ENCODE data around the gene LMO7.

The LMO7 gene

DNA sequence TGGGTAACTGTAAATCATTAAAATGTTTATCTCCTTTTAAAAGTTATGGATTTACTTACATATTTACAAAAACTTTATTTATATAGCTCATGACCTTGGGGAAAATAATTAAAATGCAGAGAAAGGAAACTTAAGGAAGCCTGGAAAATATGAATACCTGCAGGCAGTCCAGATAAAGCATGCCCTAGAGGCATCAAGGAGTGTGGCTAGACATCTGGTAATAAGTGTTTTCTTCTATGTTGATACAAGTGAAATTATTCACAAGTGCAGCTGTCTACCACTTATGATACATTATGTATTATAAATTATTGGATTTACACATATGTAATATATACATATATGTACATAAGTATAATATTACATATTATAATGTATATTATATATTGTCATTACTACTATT is 207.9 kb downstream of the LMO7 start:
- DNase-seq (ENCODE audit: low spot score) = no peak

DNA sequence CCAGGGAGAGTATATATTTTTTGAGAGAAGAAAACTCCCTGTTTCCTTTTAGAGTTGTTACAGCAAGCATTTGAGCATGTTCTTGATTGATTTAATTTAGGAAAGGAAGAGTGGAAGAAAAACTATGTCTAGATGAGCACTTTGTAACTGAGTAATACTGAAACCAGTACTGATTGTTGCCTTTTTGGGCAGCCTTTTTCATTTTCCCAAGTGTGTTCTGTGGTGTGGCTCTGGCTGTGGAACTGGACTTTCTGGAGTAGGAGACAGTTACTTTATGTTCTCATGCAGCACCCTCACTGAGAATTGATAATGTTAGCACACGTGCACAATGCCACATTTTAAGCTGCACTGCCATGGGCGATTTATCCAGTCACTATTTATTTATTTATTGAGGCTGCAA is 211.5 kb downstream of the LMO7 start:
- no peak for DNase-seq (ENCODE audit: low spot score)

- no peak for DNase-seq (ENCODE audit: low spot score)
Measured at GRCh38 chr13:75850916-75851315, 214.8 kb downstream of the LMO7 start.

DNA sequence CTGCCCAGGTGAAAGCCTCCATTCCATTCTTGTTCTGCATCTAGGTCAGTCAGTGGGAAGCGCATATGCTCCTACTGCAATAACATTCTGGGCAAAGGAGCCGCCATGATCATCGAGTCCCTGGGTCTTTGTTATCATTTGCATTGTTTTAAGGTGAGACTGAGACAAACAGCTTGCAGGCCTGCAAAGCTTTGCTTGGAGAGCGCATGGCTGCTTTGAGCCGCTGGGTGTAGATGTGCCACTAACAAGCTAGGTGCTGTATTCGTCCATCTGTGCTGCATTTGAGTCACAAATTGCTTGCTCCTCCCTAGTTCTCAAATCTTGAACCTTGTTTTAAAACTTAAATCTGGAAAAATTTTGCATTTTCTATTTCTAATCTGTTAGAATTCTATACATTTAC is 219.1 kb downstream of the LMO7 start:
- peak; percentile 23 for DNase-seq (ENCODE audit: low spot score)

GRCh38 chr13:75855847-75856246 is 219.7 kb downstream of the LMO7 start:
- DNase-seq (ENCODE audit: low spot score) = no peak

DNA sequence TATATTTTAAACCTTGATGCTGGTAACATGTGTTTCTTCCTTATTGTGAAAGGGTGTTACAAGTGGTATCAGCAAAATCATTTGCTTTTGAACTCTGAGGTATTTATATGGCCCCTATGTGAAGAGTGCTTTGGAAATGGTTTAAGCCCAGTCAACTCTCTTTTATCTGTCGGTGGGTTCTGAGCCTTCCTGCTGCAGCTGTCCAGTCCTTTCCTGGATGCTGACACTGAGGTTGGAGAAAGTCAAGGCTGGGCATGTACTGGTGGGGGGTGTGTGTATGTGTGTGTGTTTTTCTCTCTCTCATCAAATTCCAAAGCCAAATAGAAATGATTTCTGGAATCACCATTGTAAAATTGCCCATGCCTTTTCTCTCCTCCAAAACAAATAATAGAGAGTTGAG is 221.2 kb downstream of the LMO7 start:
- no peak for DNase-seq (ENCODE audit: low spot score)

GRCh38 chr13:75860935-75861334 is 224.8 kb downstream of the LMO7 start:
- DNase-seq (ENCODE audit: low spot score) = no peak

DNA sequence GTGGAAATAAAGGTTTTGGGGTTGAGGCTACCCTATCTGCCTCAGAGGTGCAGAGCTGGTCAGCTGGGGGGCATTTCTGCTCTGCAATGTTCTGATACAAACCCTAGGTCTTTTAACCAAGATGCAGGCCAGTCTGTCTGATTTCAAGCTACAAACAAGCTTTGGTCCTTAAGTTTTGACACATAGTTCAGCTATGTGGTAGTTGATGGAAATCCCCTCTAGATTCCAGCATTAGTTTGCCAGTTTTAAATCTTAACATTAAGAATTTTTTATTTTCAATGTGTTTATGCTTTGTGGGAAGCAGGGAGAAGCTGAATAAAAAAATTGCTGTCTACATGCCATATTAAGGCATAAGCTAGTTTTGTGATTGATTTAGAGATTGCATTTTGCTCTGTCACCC is 225.7 kb downstream of the LMO7 start:
- no peak for DNase-seq (ENCODE audit: low spot score)

DNA sequence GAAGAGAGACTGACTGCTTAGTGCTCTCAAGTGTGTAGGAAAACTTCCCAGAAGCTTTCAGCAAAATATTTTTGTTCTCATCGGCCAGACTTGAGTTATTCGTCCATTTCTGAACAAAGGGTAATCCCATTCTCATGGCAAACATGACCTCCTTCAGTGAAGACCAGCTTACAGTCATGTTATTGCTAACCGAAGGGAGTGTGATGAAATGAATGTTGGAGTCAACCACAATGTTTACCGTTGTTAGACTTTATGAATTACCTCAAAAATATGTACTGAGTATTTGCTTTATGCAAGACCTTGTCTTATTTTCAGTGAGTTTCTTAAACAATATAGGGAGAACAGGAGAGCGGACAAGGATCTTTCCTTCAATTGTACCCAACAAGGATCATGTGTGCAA is 228.6 kb downstream of the LMO7 start:
- DNase-seq (ENCODE audit: low spot score) = no peak

DNA sequence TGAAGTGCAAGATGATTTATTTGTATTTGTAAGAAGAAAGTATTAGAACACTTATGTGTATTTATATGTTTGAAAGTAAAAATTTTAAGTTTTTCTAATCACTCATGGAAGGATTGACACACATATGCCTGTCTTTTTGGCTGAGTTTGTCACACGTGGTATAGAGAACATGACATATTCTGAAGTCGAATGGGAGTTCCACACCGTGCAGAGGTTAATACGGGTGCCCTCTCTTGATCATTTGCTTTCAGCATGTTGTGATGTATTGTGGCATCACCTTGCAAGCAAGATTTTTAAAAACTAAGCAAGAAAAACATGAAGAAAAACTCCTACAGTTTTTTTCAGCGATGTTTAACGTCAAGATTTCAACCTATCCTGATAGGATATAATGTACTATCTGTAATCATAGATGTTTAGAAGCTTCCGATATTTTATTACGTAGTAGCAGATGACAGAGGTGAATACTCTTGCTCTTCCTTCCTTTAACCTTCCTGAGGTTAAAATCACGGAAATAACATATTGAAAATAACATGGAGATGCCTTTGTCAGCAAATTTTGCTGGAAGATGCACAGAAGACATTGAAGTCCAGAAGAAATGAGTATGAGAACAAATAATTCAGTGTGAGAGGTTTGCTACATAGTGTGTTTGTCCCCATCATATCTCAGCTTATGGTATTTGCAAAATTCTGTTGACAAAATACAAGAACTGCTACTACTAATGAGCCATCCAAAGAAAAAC is 231.4 kb downstream of the LMO7 start:
- DNase-seq (ENCODE audit: low spot score) = no peak

- DNase-seq (ENCODE audit: low spot score) = no peak
Measured at GRCh38 chr13:75869981-75870380, 233.9 kb downstream of the LMO7 start.

DNA sequence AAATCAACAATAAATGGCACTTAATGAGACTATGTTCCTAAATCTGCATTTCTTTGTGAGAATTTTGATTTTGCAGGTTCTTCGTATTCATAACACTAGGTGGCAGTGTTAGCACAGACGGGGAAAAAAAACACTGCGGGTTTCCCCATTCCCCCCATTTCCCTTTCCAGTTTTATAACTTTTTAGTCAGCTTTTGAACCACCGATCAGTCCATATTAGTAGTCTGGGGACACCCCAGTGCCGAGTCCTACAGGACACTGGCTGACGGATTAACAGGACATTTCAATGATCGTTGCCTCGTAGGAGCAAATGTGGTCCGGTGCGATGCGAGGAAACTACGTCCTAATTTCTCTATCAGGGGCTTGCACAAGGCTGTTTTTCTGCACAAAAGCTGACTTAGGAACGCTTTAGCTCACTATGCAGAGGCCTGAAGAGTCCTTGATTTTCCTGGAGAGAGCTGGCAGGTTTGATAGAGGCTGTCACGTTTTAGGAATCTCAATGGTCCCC is 234.3 kb downstream of the LMO7 start:
- peak; percentile 10 for DNase-seq (ENCODE audit: low spot score)

- DNase-seq (ENCODE audit: low spot score) = no peak
Measured at GRCh38 chr13:75871059-75871458, 234.9 kb downstream of the LMO7 start.

GRCh38 chr13:75872980-75873379 is 236.8 kb downstream of the LMO7 start:
- no peak for DNase-seq (ENCODE audit: low spot score)

GRCh38 chr13:75873494-75873893 is 237.4 kb downstream of the LMO7 start:
- no peak for DNase-seq (ENCODE audit: low spot score)

DNA sequence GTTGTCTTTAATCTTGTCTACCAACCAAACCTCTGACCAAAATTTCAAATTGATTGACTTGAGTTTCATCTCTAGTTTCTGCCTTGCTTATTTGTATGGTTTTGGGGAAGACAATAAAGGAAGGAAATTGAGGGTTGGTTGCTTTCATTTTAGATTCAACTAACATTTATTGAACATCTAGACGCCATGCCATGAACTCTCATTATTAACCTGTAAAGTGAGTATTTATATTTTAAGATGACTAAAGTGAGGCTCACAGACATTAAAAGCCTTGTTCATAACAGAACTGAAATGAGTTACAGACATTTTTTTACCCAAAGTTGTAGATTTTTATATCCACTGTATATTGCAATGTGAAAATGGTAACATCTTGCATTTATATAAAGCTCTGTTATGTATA is 239.3 kb downstream of the LMO7 start:
- DNase-seq (ENCODE audit: low spot score) = no peak

GRCh38 chr13:75876142-75877050 is 240.3 kb downstream of the LMO7 start:
- peak; percentile 84 for DNase-seq (ENCODE audit: low spot score)

- DNase-seq (ENCODE audit: low spot score) = no peak
Measured at GRCh38 chr13:75877071-75877470, 240.9 kb downstream of the LMO7 start.

GRCh38 chr13:75879656-75880055 is 243.5 kb downstream of the LMO7 start:
- DNase-seq (ENCODE audit: low spot score) = no peak

- DNase-seq (ENCODE audit: low spot score) = no peak
Measured at GRCh38 chr13:75881109-75881775, 245.1 kb downstream of the LMO7 start.

GRCh38 chr13:75882261-75882660 is 246.1 kb downstream of the LMO7 start:
- no peak for DNase-seq (ENCODE audit: low spot score)

DNA sequence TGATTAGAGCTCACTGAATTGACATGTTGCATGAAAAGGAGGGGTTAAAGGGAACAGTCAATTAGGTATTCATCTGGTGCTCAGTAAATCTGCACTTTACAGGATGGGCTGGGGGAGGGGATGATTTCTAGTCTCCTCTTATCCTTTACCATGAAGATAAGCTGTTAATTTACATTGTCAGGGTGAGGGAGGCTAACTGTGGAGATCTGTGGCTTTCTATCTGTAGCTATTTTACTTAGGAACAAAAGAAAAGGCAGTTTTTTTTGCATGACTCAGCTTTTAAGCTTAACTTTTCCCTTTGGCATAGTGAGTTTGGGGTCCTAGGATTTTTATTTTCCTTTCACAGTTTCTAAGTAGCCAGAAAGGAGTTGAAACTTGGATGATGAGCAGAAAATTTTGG is 253.3 kb downstream of the LMO7 start:
- no peak for DNase-seq (ENCODE audit: low spot score)

DNA sequence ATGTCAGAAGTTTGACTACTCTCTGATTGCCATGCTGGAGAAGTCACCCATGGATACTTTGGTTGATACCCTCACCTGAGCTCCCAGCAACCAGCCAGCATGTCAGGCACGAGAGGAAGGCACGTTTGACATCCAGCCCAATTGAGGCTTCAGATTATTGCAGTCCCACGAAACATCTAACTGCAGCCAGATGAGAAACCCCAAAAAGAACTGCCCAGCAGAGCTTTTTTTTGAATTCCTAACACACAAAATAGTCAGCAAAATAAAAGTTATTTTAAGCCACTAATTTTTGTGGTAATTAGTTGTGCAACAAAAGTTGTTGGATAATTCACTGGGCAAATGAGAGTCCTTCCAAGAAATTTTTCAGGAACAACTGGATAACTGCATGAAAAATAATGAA is 259.0 kb downstream of the LMO7 start:
- DNase-seq (ENCODE audit: low spot score) = no peak

All from Ammon's horn (tissue), 1 donor.